DMS153 (cell line): ENCODE results near the gene KRT86.
"Not testable (repeated sequence)": the region's sequence is repeated elsewhere in the genome, so short reads cannot be mapped to it uniquely, and the experiment has no call there.

Source experiments
- DNase-seq: peaks from one replicate; lab custom pipeline; 2025; lab: John Stamatoyannopoulos, UW

KRT86 gene

GRCh38 chr12:52251367-52252051 lies 22.9 kb upstream of the KRT86 start:
- DNase-seq = no peak

DNA sequence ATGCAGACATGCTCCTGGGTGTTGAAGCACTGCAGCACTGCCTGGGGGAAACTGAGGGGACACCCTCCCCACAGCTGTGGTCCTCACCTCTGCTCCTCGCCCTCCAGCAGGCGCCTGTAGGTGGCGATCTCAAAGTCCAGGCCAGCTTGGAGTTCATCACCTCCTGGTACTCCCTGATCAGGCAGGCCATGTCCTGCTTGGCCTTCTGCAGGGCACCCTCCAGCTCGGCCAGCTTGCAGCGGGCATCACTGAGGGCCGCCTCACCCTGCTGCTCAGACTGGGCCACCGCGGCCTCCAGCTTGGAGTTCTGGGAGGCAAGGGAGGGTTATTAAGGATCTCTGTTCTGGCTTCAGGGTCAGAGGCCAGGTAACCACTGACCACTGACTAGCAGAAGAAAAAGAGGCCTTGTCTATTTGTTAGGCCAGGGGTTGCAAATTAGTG lies 22.2 kb upstream of the KRT86 start:
- DNase-seq = not testable (repeated sequence)

GRCh38 chr12:52252728-52253343 lies 21.6 kb upstream of the KRT86 start:
- DNase-seq = no peak

DNA sequence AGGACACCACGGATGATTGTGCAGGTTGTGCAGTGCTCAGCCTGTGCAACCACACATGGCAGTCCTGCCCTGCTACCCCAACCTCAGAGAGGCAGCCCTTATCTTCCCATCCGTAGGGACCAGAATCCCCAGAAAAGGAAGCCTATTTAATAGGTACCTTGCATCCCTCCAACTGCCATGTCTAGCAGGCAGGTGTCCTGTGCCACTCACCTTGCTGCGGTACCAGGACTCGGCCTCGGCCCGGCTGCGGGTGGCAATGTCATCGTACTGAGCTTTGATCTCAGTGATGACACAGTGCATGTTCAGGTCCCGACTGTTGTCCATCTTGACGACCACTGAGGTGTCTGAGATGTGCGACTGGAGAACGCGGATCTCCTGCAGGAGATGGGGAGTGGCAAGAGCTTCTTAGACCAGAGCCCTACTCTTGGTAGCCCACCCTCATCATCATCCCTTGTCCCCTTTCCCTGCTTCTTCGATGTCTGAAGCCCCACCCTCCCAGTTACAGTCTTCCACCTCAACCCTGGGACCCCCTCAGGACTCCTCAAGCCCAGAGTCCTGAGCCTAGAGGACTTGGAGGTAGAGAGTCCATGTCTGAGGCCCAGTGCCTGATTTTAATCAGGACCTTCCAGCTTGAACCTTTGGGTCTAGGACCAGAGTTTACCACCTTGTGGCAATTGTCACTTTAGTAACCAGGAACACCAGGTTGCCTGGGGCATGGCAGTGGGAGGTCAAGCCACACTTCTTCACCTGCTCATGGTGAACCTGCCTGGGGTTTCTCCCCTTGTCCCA lies 20.9 kb upstream of the KRT86 start:
- DNase-seq = no peak

DNA sequence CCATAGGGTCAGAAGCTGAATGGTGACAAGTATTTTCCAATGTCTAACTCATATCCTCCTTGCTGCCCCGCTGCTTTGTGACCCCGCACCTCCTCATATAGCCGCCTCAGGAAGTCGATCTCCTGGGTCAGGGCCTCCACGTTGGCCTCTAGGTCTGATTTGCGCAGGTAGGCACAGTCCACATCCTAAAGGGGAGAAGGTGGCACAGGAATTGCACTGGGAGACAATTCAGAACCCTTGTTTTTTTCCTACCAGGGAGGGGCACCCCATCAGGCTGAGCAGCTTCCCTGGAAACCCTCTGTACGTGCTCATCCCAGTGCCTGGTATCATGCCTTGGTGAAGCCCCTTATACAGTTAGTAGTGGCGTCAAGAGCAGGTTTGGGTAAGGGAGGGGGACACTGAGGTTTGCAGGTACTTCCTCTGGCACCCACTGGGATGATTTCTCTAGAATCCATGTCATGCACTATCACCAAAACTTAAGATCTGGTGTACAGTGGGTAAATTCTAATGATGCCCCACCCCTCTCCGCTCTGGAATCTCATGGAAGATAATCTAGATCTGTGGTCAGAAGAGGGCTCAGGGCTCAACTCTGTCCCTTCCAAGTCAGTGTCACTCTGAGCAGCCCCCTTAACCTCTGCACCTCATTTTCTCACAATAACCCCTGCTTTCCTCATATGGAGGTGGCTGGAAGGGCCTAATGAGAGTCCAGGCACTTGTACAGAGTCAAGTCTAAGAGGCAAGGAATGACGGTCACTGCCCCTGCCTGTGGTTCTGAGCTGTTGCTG lies 20.1 kb upstream of the KRT86 start:
- no peak for DNase-seq

GRCh38 chr12:52254965-52255751 lies 19.3 kb upstream of the KRT86 start:
- no peak for DNase-seq

DNA sequence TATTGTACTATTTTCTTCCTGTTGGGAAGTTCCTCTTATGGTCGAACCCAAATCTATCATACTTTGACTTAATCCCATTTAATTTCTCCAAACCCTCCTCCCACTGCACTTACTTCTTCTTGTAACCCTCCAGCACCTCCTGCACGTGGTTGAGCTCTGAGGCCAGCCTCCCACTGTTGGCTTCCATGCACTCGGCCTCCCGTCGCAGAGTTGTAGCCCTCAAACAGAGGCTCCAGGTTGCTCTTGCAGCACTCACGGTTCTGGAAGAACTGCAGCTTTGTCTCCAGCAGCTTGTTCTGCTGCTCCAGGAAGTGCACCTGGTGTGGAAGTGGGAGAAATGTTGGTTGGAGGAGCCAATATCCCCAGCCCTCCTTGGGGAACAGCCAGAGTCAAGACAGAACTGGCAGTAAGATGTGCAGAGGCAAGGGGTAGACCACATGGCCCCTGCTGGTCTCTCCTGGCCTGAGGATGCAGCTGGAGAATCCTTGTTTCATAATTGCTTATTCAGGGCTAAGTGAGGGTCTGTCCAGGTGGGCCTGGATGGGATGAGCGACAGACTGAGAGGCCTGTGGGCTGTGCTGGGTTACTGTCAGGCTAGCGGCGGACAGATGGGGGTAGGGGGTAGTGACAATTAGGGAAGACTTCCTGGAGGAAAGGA lies 18.4 kb upstream of the KRT86 start:
- DNase-seq = no peak

- DNase-seq = no peak
Measured at GRCh38 chr12:52256584-52256935, 17.9 kb upstream of the KRT86 start.

- no peak for DNase-seq
Measured at GRCh38 chr12:52257074-52257551, 17.3 kb upstream of the KRT86 start.

- not testable (repeated sequence) for DNase-seq
Measured at GRCh38 chr12:52257922-52258321, 16.5 kb upstream of the KRT86 start.

DNA sequence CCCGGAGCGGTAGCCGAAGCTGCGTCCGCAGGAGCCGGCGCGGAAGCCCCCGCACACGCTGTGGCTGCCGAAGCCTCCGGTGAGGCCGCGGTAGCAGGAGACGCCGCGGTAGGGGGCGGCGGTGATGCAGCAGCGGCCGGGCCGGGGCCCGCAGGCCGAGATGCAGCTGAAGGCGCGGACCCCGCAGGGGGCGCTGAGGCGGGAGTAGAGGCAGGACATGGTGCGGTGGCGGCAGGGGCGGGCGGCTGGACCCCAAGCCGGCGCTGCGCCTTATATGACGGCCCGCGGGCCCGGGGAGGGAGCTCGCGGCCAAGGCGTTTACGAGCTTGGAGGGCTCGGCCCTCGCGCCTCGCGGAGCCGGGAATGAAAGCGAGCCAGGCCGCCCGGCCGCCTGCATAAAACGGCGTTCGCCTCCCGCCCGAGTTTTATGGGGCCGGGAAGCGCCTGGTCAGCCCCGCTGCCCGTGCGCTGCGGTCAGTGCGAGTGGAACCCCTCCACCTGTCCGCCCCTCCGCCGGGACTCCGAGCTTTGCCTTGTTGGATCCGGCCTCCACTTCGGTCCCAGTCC lies 16.0 kb upstream of the KRT86 start:
- no peak for DNase-seq

GRCh38 chr12:52259657-52260243 lies 14.7 kb upstream of the KRT86 start:
- DNase-seq = no peak

DNA sequence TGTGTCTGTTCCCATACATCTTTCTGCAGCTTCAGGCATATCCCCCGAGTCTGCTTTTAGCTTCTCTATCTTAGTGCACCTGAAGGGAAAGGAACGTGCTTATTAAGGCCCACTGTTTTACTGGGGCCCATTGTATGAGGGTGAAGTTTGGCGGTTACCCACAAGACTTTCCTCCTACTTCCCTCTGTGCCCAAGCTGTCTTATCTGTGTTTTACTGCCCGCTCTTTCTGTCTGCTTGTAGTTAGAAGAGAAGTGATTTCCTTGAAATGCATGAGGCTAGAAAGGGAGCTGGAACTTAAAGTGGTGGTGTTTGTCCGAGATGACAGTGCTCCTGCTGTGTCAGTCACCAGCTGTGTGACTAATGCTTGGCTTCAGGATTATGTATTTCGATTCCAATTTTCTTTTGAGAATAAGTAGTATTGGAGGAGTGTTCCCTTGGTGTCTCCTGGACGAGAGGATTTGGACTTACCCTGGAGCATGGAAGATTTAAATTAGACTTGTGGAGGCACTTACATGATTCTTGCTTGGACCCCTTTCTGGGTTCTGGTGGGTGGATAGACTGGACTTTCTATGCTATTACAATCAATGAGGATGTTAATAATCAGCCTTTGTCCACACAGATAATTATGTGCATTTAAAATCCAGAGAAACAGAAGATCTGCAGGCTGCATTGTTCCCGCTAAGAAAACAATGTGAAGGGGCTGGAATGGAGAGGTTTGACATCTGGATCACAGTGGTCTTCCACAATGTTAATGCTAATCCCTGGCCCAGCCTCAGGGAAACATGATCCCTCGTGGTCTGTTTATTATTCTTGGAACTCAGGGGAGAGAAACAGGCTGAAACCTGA lies 13.9 kb upstream of the KRT86 start:
- DNase-seq = no peak

GRCh38 chr12:52261208-52261484 lies 13.3 kb upstream of the KRT86 start:
- DNase-seq = no peak

DNA sequence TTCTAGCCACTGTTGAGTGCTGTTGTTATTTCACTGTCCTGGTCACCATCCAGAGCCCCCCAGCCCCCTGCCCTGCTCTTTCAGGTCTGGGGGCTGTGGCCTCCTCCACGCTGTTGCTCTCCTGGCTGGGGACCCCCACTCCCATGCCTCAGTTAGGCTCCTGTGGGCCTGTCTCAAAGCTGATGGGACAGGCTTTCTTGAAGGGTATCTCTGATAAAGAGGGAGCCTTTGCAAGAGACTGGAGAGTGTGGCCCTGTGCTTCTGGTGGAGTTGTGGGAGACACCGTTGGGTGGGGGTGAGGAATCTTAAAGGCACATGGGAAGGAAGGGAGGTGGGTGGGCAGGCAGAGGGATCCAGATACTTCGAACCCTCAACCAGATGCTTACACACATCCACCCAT lies 12.2 kb upstream of the KRT86 start:
- no peak for DNase-seq

- no peak for DNase-seq
Measured at GRCh38 chr12:52263761-52264434, 10.5 kb upstream of the KRT86 start.

GRCh38 chr12:52264435-52264825 lies 10.0 kb upstream of the KRT86 start:
- DNase-seq = no peak

DNA sequence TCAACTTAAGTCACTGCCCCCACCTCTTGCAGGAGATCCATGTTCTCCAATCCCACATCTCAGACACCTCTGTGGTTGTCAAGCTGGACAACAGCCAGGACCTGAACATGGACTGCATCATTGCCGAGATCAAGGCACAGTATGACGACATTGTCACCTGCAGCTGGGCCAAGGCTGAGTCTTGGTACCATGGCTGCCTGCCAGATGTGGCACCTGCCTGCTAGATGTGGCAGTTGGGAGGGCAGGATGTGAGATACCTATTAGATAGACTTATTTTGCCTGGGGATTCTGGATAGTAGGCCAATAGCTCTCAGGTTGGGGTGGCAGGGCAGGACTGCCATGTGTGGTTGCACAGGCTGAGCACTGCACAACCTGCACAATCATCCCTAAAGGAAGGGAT lies 7.9 kb upstream of the KRT86 start:
- DNase-seq = peak; percentile 77

GRCh38 chr12:52267266-52267665 lies 7.2 kb upstream of the KRT86 start:
- no peak for DNase-seq
